ENCODE measurements around the gene RPS24. TPM values are rescaled to one million over a fixed set of nuclear protein-coding genes. Genes with fewer than 3 reads are reported as not detected.

RPS24 gene
- total and polyA plus RNA-seq, 9 of the 15 experiments (the other 6 are each of a cell fraction or from before 2014, with no cell fraction given) = 1,947 to 7,307 (median 5,944) TPM

- Histone ChIP-seq H3K4me1 (replicated peaks in 1 of 2; ENCODE audit: control insufficient read depth in 2 of 2, insufficient read depth in 2 of 2, low read length in 2 of 2) (peaks cover 25 to 72% of the 10 kb centered on the region in 2 experiments), H3K4me3 (no peak overlapping the region)
- TF ChIP-seq BRCA1 (IDR thresholded peaks at IDR 0.05) = no peak
- TF ChIP-seq BRCA1 (CRISPR knock-in tag; IDR thresholded peaks at IDR 0.05) = no peak
- TF ChIP-seq ETV1 (tag; conservative IDR thresholded peaks at IDR 0.05; ENCODE audit: low read depth) = no peak
- TF ChIP-seq POLR2A (conservative IDR thresholded peaks at IDR 0.05) = peak; percentile 44; the same call in 1 of the 2 replicates
- no peak for TF ChIP-seq ZNF263 (CRISPR knock-in tag; IDR thresholded peaks at IDR 0.05; ENCODE audit: borderline replicate concordance)
- no peak for TF ChIP-seq ZNF354B (CRISPR knock-in tag; IDR thresholded peaks at IDR 0.05)
- no peak for TF ChIP-seq CBX2 (IDR thresholded peaks at IDR 0.05; ENCODE audit: insufficient read depth, low read length, poor library complexity, severe bottlenecking)
- TF ChIP-seq ZNF586 (CRISPR knock-in tag; conservative IDR thresholded peaks at IDR 0.05) = no peak
- TF ChIP-seq RBFOX2 (IDR thresholded peaks at IDR 0.05; ENCODE audit: low read depth, low read length) = peak; percentile 5; the same call in 1 of the 2 replicates
- no peak for TF ChIP-seq FOXM1 (IDR thresholded peaks at IDR 0.05; ENCODE audit: low read depth)
- TF ChIP-seq FOXM1 (CRISPR knock-in tag; IDR thresholded peaks at IDR 0.05; ENCODE audit: low read depth) = no peak
- no peak for TF ChIP-seq POLR2G (IDR thresholded peaks at IDR 0.05; ENCODE audit: low read depth, low read length)
- TF ChIP-seq NCOA6 (IDR thresholded peaks at IDR 0.05) = no peak
- no peak for TF ChIP-seq SMARCA4 (IDR thresholded peaks at IDR 0.05)
- TF ChIP-seq PHB2 (IDR thresholded peaks at IDR 0.05; ENCODE audit: low read depth) = no peak
- TF ChIP-seq ZNF407 (IDR thresholded peaks at IDR 0.05; ENCODE audit: low read depth) = no peak
Measured at GRCh38 chr10:78038791-78039547, 5.3 kb downstream of the RPS24 start.

More at GRCh38 chr10:78038791-78039547, 5.3 kb downstream of the RPS24 start:
- 0 out of 4 replicates have a peak overlapping the region, but pooled peaks of 1 of the 2 experiments have one; percentile 63 for H3K9ac ChIP-seq (ENCODE audit: insufficient read depth in 1 of 2, low read depth in 2 of 2, low read length in 2 of 2)
- intact Hi-C loops (cut with micrococcal nuclease) (no loop called here), in situ Hi-C loops (cut with MboI) (loop anchor here (25.0 kb wide), 1 partner anchor 1148 kb away; no protein-coding TSS in a partner anchor)
- peaks cover 87% of the 10 kb centered on the region for H3K36me3 ChIP-seq (ENCODE audit: control insufficient read depth, insufficient read depth, low read length)
- ATAC-seq (no peak), DNase-seq (ENCODE audit: extremely low read depth in 1 of 4, low spot score in 3 of 4) (no peak), FAIRE-seq (no peak)
- no peak overlapping the region for H3K27ac ChIP-seq (ENCODE audit: extremely low read depth, low read depth, low read length)
- H2AFZ ChIP-seq (ENCODE audit: low read depth, low read length) = no peak overlapping the region
- H4K20me1 ChIP-seq (replicated peaks; ENCODE audit: control insufficient read depth, insufficient read depth, low read length) = peaks cover 87% of the 10 kb centered on the region
- H3K79me2 ChIP-seq (ENCODE audit: control insufficient read depth, insufficient read depth, low read length) = peaks cover 80% of the 10 kb centered on the region
- no peak overlapping the region for H3K4me2 ChIP-seq (ENCODE audit: insufficient read depth, low read length)
- no peaks in the 10 kb centered on the region for H3K27me3 ChIP-seq (ENCODE audit: control insufficient read depth in 2 of 2, insufficient read depth in 2 of 2, low read length in 2 of 2)
- H3K9me1 ChIP-seq (ENCODE audit: control insufficient read depth, insufficient read depth, low read length) = peaks cover 11% of the 10 kb centered on the region
- WGBS (ENCODE audit: insufficient coverage, low coverage, missing lambda C conversion rate) = 93% methylated on average over 5 of the region's 5 CpGs
- 0 out of 2 replicates have a peak, but pooled peaks cover 2% of the 10 kb centered on the region for H3K9me3 ChIP-seq (replicated peaks; ENCODE audit: control insufficient read depth, insufficient read depth, low read depth, low read length)
- CTCF ChIA-PET (ENCODE audit: low intra/inter-chr PET ratio) = no interaction called here
- no TSS peak for BruUV-seq (replicated peaks)
- POLR2A ChIA-PET = interaction anchor here (0.6 to 1.0 kb wide), 5 partner anchors 20 to 369 kb away, joined by 3 read pairs; no protein-coding TSS in a partner anchor

All from K562 (cell line).